HG02981 (cell line): ENCODE data around the gene CGB7.
"Not testable (repeated sequence)": the region's sequence is repeated elsewhere in the genome, so short reads cannot be mapped to it uniquely, and the experiment has no call there.

Experiments
- ATAC-seq: cut with Tn5 transposase; IDR thresholded peaks from one replicate; pipeline ENCODE4 v1.9.1; 2021; ENCODE audit warnings: mild to moderate bottlenecking, moderate library complexity; ENCODE audit not compliant: unreplicated experiment

CGB7 gene

GRCh38 chr19:49073514-49074378, 16.2 kb upstream of the CGB7 start:
- ATAC-seq = no peak

GRCh38 chr19:49071860-49072547, 14.5 kb upstream of the CGB7 start:
- ATAC-seq = no peak

- ATAC-seq = no peak
Measured at GRCh38 chr19:49070416-49070815, 12.9 kb upstream of the CGB7 start.

- no peak for ATAC-seq
Measured at GRCh38 chr19:49069026-49069425, 11.5 kb upstream of the CGB7 start.

- no peak for ATAC-seq
Measured at GRCh38 chr19:49067554-49067953, 10.0 kb upstream of the CGB7 start.

- ATAC-seq = no peak
Measured at GRCh38 chr19:49065905-49066512, 8.5 kb upstream of the CGB7 start.

- no peak for ATAC-seq
Measured at GRCh38 chr19:49064768-49065611, 7.4 kb upstream of the CGB7 start, which contains the start of gene NTF4. Gene NTF4 (minus strand): TSS chr19:49064818. CDS start chr19:49061997, 2,821 bp downstream.

- no peak for ATAC-seq
Measured at GRCh38 chr19:49064029-49064629, 6.6 kb upstream of the CGB7 start.

- ATAC-seq = no peak
Measured at GRCh38 chr19:49061445-49061844, 3.9 kb upstream of the CGB7 start.

GRCh38 chr19:49061000-49061399, 3.5 kb upstream of the CGB7 start:
- no peak for ATAC-seq

GRCh38 chr19:49059053-49059452, 1.5 kb upstream of the CGB7 start:
- ATAC-seq = no peak

GRCh38 chr19:49058562-49058961, 1.0 kb upstream of the CGB7 start:
- no peak for ATAC-seq

- not testable (repeated sequence) for ATAC-seq
Measured at GRCh38 chr19:49056902-49057596, 500 bp downstream of the CGB7 start.

GRCh38 chr19:49056101-49056901, 1.2 kb downstream of the CGB7 start:
- ATAC-seq = no peak

GRCh38 chr19:49050376-49051033, 7.0 kb downstream of the CGB7 start:
- ATAC-seq = not testable (repeated sequence)

GRCh38 chr19:49049834-49050233, 7.7 kb downstream of the CGB7 start:
- not testable (repeated sequence) for ATAC-seq

- ATAC-seq = not testable (repeated sequence)
Measured at GRCh38 chr19:49049011-49049410, 8.5 kb downstream of the CGB7 start, which contains the start of gene CGB8. Gene CGB8 (minus strand): TSS chr19:49049111. CDS start chr19:49048739, 372 bp downstream.

GRCh38 chr19:49043548-49043947, 14.0 kb downstream of the CGB7 start, which contains the start of gene CGB5:
Gene CGB5 (plus strand): TSS chr19:49043848. CDS start chr19:49044210, 362 bp downstream.
- not testable (repeated sequence) for ATAC-seq
